Activated T-helper 1 cell treated with Interleukin-2 at 50 U/mL for 16 hours (primary cell): ENCODE data around the gene MED31.
"Not testable (repeated sequence)": the region's sequence is repeated elsewhere in the genome, so short reads cannot be mapped to it uniquely, and the experiment has no call there.

Experiments
- DNase-seq: peaks from one replicate; pipeline ENCODE4 v3.0.0-alpha.2; 2020; ENCODE audit warnings: low read depth

MED31 gene

GRCh38 chr17:6626616-6627015 is 24.8 kb downstream of the MED31 start:
- DNase-seq = no peak

- no peak for DNase-seq
Observed at GRCh38 chr17:6623941-6624340, 27.5 kb downstream of the MED31 start.

GRCh38 chr17:6611231-6611630 is 40.2 kb downstream of the MED31 start:
- no peak for DNase-seq

- no peak for DNase-seq
Observed at GRCh38 chr17:6610011-6610410, 41.4 kb downstream of the MED31 start.

GRCh38 chr17:6608321-6608720 is 43.1 kb downstream of the MED31 start:
- no peak for DNase-seq

- DNase-seq = no peak
Observed at GRCh38 chr17:6605142-6605541, 46.3 kb downstream of the MED31 start.

GRCh38 chr17:6603744-6604325 is 47.6 kb downstream of the MED31 start:
- no peak for DNase-seq

GRCh38 chr17:6602141-6602540 is 49.3 kb downstream of the MED31 start:
- no peak for DNase-seq

- no peak for DNase-seq
Observed at GRCh38 chr17:6599364-6599763, 52.0 kb downstream of the MED31 start.

GRCh38 chr17:6597727-6598126 is 53.7 kb downstream of the MED31 start:
- DNase-seq = no peak

- no peak for DNase-seq
Observed at GRCh38 chr17:6596941-6597340, 54.5 kb downstream of the MED31 start.

GRCh38 chr17:6596511-6596910 is 54.9 kb downstream of the MED31 start:
- DNase-seq = no peak

GRCh38 chr17:6596081-6596480 is 55.3 kb downstream of the MED31 start:
- DNase-seq = no peak

- not testable (repeated sequence) for DNase-seq
Observed at GRCh38 chr17:6593371-6593770, 58.0 kb downstream of the MED31 start.
